KOPT-K1 (cell line): ENCODE results near the gene LPCAT3.
A peak's percentile ranks its signal among the peaks of the same experiment; 100 is the strongest.
"Not testable (repeated sequence)": the region's sequence is repeated elsewhere in the genome, so short reads cannot be mapped to it uniquely, and the experiment has no call there.

ENCODE experiments used
- H3K27ac ChIP-seq: fragments of 200-600 bp; sonication (generic); 2 replicates; pipeline ENCODE4 v1.5.1; 2016; ENCODE audit warnings: antibody characterized with exemption, mild to moderate bottlenecking, low read depth, low read length; ENCODE audit not compliant: poor library complexity, severe bottlenecking
- H3K36me3 ChIP-seq: fragments of 200-600 bp; sonication (generic); 2 replicates; pipeline ENCODE4 v1.5.1; 2017; ENCODE audit warnings: antibody characterized with exemption, mild to moderate bottlenecking, low read length, moderate library complexity; ENCODE audit not compliant: insufficient read depth
- H3K9me3 ChIP-seq: fragments of 200-600 bp; sonication (generic); 2 replicates; pipeline ENCODE4 v1.5.1; 2017; ENCODE audit warnings: antibody characterized with exemption, low read length, mild to moderate bottlenecking; ENCODE audit not compliant: insufficient read depth, poor library complexity, severe bottlenecking

The LPCAT3 gene, protein sequence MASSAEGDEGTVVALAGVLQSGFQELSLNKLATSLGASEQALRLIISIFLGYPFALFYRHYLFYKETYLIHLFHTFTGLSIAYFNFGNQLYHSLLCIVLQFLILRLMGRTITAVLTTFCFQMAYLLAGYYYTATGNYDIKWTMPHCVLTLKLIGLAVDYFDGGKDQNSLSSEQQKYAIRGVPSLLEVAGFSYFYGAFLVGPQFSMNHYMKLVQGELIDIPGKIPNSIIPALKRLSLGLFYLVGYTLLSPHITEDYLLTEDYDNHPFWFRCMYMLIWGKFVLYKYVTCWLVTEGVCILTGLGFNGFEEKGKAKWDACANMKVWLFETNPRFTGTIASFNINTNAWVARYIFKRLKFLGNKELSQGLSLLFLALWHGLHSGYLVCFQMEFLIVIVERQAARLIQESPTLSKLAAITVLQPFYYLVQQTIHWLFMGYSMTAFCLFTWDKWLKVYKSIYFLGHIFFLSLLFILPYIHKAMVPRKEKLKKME

GRCh38 chr12:7018350-7019042 is at the start of gene LPCAT3:
Gene LPCAT3 (minus strand): TSS chr12:7018476. CDS start chr12:7018424, 52 bp downstream.
- Histone ChIP-seq H3K9me3 (no peaks in the 10 kb centered on the region), H3K27ac (peak within 1 kb of the TSS; percentile 74)

DNA sequence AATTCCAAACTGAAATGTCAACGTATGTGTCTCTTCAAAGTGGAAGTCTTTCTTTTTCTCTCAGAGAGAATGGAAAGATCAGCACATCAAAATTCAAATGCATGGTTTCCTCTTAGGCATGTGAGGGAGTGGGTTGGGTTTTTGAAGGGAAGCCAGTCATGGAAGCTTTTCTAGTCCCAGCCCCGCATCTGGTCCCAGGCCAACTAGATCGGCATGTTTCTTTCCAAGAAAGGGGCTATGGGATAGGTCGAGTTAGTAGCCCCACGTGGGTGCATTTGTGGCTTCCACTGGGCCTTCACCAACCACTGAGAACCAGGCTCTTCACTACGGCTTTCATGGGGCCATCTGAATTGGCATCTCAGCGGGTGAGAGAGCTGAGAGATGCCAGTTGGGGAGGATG is 48.8 kb upstream of the LPCAT3 start:
- no peaks in the 10 kb centered on the region for H3K9me3 ChIP-seq
- H3K36me3 ChIP-seq = no peaks in the 10 kb centered on the region
- H3K27ac ChIP-seq = no peak overlapping the region

More at GRCh38 chr12:7018350-7019042, at the start of gene LPCAT3:
- peaks cover 21% of the 10 kb centered on the region for H3K36me3 ChIP-seq

DNA sequence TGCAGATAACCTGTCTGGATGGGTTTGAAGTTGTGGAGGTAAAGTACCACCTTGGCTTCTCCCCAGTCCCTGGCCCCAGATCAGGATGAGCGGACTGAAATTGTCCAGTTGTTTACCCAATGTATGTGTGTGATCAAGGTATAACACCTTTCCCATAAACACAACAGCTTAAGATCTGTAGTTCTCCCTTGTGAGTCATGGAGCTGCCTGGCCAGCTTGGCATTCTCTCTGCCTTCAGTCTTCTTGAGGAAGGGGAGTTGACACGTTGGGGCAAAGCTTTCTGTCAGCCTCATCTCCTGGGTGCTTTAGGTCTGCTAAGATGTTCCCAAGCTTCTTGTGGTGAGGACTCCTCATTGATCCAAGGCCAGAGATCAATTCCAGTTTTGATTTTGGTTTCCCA is 48.3 kb upstream of the LPCAT3 start:
- Histone ChIP-seq H3K27ac (no peak overlapping the region), H3K9me3 (no peaks in the 10 kb centered on the region), H3K36me3 (no peaks in the 10 kb centered on the region)

GRCh38 chr12:7065073-7065623 is 46.9 kb upstream of the LPCAT3 start:
- Histone ChIP-seq H3K27ac (no peak overlapping the region), H3K36me3 (no peaks in the 10 kb centered on the region), H3K9me3 (no peaks in the 10 kb centered on the region)

DNA sequence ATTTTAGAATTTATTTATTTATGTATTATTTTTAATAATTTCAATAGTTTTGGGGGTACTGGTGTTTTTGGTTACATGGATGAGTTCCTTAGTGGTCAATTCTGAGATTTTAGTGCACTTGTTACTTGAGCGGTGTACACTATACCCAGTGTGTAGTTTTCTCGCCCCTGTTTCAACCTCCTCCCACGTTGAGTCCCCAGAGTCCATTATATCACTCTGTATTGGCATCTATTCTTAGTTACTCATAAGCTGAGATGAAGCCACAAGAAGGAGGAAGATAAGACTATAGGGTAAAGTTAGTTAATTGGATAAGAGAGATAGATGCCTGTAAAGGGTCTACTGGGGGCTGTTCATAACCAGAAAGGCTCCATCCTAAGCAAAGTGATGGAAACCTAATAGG is 46.2 kb upstream of the LPCAT3 start:
- Histone ChIP-seq H3K9me3 (no peaks in the 10 kb centered on the region), H3K36me3 (no peaks in the 10 kb centered on the region)

GRCh38 chr12:7061596-7061995 is 43.3 kb upstream of the LPCAT3 start:
- no peaks in the 10 kb centered on the region for H3K36me3 ChIP-seq
- no peak overlapping the region for H3K27ac ChIP-seq

More for the DNA sequence above, 46.2 kb upstream of the LPCAT3 start:
- no peak overlapping the region for H3K27ac ChIP-seq

DNA sequence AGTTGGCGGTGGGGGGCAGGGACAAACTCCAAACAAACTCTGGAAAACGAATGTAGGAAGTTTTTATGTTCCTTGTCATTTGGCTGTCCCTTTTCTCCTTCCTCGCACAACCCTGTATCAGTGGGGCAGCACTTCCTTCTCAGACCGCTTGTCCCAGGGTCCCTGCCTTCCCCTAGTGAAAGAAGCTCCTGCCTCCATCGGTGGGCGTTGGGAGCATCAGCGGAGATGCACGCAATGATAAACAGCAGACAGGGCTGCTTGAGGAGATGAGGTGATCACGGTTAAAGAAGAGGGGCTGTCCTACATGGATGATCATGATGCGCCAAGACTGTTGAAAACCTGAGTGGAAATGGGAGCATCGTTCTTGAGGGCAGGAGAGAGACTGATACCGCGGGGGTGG is 42.9 kb upstream of the LPCAT3 start:
- H3K9me3 ChIP-seq = no peaks in the 10 kb centered on the region
- H3K36me3 ChIP-seq = no peaks in the 10 kb centered on the region
- H3K27ac ChIP-seq = no peak overlapping the region

More at GRCh38 chr12:7061596-7061995, 43.3 kb upstream of the LPCAT3 start:
- H3K9me3 ChIP-seq = no peaks in the 10 kb centered on the region

GRCh38 chr12:7060353-7060954 is 42.2 kb upstream of the LPCAT3 start, which contains the start of gene C1S:
Gene C1S (plus strand): TSS chr12:7060718. CDS start chr12:7061913, 1,195 bp downstream.
- Histone ChIP-seq H3K27ac (no peak within 1 kb of the TSS), H3K9me3 (no peaks in the 10 kb centered on the region), H3K36me3 (no peaks in the 10 kb centered on the region)

- Histone ChIP-seq H3K36me3 (no peaks in the 10 kb centered on the region), H3K9me3 (no peaks in the 10 kb centered on the region), H3K27ac (no peak overlapping the region)
These were observed 41.5 kb upstream of the LPCAT3 start for GRCh38 chr12:7059780-7060179.

DNA sequence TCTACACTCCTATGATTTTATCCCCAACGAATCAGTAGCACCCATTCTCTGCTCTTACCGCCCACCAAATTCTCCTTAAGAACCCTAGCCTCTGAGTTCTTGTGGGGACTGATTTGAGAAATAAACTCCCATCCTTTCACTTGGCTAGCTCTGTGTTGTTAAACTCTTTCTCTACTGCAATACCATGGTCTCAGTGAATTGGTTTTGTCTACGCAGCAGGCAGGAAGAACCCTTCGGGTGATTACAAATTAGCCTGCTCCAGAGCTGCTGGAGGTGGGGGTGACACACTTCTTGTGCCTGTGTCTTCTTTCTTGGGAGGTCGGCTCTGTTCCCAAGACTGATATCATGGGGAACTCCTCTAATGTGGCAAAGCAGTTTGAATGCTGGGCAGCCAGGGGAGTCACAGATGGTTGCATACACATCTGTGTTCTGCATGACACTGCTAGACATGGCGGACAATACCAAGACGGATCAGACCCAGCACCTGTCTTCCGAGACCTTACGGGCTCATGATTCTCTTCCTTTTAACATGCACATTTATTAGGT is 40.6 kb upstream of the LPCAT3 start:
- H3K27ac ChIP-seq = no peak overlapping the region
- no peaks in the 10 kb centered on the region for H3K36me3 ChIP-seq

GRCh38 chr12:7058163-7058845 is 40.0 kb upstream of the LPCAT3 start:
- Histone ChIP-seq H3K27ac (no peak overlapping the region), H3K36me3 (no peaks in the 10 kb centered on the region)

More for the DNA sequence above, 40.6 kb upstream of the LPCAT3 start:
- H3K9me3 ChIP-seq = no peaks in the 10 kb centered on the region

DNA sequence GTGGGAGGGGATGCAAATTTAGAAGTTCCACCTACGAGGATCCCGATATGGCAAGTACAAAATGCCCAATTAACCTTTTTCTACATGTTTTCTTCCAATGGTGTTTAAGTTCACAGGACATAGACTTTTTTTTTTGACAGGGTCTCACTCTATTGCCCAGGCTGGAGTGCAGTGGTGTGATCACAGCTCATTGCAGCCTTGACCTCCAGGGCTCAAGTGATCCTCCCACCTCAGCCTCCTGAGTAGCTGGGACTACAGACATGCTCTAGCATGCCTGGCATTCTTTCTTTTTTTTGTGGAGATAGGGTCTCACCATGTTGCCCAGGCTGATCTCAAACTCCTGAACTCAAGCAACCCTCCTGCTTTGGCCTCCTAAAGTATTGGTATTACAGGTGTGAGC is 37.5 kb upstream of the LPCAT3 start:
- H3K9me3 ChIP-seq, H3K36me3 ChIP-seq: not testable (repeated sequence)

More at GRCh38 chr12:7058163-7058845, 40.0 kb upstream of the LPCAT3 start:
- no peaks in the 10 kb centered on the region for H3K9me3 ChIP-seq

GRCh38 chr12:7054925-7055324 is 36.6 kb upstream of the LPCAT3 start:
- Histone ChIP-seq H3K36me3 (no peaks in the 10 kb centered on the region), H3K27ac (no peak overlapping the region), H3K9me3 (no peaks in the 10 kb centered on the region)

More for the DNA sequence above, 37.5 kb upstream of the LPCAT3 start:
- not testable (repeated sequence) for H3K27ac ChIP-seq

- not testable (repeated sequence) for H3K9me3 ChIP-seq, H3K27ac ChIP-seq, H3K36me3 ChIP-seq
These were observed 31.7 kb upstream of the LPCAT3 start for GRCh38 chr12:7049973-7050372.
